AG09309 (cell line): ENCODE results near the gene FRMPD1.
"Not testable (repeated sequence)": the region's sequence is repeated elsewhere in the genome, so short reads cannot be mapped to it uniquely, and the experiment has no call there.

Experiments used
- DNase-seq: peaks from one replicate; pipeline ENCODE4 v3.0.0-alpha.2; 2010; ENCODE audit warnings: low read depth
- H3K4me3 ChIP-seq: 2 replicates; pipeline ENCODE4 v1.5.1; 2011; ENCODE audit warnings: mild to moderate bottlenecking, low read depth, low read length, moderate library complexity; ENCODE audit not compliant: control insufficient read depth
- TF ChIP-seq, protein P1 (sequence below): IDR thresholded peaks from 2 replicates; pipeline ENCODE4 v1.5.1; 2011; ENCODE audit warnings: mild to moderate bottlenecking, low read depth, low read length, inconsistent platforms; ENCODE audit not compliant: insufficient read depth, control insufficient read depth; ENCODE audit errors: missing control alignments

Gene FRMPD1

DNA sequence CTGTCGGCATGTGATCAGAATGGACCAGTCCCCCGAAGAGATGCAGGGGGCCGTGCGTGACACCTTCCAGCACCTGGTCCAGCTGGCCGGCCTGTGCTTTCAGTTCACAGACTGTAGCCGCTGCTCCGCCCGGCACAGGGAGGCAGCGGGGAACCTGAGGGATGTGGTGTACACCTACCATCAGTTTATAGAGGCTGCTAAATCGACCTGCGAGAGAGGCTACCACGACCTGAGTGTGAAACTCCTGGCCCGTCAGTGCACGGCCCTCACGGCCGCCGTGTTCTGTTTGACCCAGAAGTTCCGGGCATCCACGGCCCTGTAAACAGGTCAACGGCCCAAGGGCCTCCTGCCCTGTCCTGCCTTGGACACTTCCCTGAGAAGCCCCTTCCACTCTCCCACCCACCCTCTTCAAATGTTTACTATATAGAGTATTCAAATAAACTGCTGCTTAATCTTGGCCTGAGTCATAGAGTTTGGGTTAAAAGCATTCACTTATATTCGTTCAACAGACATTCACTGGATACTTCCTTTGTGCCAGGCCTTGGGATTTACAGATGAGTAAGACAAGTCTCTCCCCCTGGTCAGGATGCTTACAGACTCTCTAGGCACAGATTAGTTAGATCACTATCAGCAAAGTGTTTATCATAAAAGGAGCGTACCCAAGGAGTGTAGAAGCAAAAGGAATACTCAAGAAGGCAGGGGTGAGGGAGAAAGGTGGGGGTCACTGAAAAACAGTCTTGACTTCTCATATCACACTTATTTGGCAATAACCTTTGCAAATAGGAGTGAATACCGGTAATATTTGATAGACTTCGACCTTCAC lies 95.9 kb downstream of the FRMPD1 start:
- H3K4me3 ChIP-seq = no peak overlapping the region
- TF ChIP-seq, protein P1, sequence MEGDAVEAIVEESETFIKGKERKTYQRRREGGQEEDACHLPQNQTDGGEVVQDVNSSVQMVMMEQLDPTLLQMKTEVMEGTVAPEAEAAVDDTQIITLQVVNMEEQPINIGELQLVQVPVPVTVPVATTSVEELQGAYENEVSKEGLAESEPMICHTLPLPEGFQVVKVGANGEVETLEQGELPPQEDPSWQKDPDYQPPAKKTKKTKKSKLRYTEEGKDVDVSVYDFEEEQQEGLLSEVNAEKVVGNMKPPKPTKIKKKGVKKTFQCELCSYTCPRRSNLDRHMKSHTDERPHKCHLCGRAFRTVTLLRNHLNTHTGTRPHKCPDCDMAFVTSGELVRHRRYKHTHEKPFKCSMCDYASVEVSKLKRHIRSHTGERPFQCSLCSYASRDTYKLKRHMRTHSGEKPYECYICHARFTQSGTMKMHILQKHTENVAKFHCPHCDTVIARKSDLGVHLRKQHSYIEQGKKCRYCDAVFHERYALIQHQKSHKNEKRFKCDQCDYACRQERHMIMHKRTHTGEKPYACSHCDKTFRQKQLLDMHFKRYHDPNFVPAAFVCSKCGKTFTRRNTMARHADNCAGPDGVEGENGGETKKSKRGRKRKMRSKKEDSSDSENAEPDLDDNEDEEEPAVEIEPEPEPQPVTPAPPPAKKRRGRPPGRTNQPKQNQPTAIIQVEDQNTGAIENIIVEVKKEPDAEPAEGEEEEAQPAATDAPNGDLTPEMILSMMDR = no peak
- no peak for DNase-seq

DNA sequence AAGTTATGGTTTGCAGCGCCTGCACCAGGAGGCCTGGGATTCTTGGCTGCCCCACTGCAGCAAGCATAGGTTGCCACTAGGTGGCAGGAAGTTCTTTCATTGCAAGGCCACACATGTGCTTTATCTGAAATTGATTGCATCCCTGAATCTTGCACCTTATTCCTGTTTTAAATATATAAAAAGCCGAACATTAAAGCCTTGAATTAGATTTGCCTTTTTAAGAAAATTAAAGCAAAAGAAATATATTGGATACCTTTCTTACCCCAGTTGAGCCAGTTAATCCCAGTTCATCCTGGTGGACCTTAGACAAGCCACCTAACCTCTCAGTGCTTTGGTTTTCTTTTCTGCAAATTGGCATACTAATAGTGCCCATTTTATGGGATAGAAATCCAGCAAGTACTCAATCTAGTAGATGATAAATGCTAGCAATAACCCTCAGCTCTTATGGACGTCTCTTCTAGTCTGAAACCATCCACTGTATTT lies 96.6 kb downstream of the FRMPD1 start:
- TF ChIP-seq, protein P1 = peak; percentile 91
- H3K4me3 ChIP-seq = no peak overlapping the region
- no peak for DNase-seq

DNA sequence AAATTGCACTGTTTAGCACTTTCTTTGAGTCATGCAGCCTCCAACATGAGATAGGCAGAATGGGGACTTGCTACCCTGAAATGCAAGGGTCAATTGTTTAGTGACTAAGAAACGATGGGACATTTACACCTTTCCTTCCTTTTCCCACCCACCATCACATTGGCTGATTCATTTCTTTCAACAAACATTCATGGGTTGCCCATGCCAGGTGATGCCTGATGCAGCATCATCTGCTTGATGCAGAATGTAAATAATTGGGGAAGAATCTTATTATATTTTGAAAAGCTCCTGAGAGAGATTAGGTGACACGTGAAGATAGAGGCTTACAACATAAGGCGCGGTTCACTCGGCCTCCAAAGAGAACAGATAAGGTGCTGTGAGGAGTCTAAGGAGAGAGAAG lies 98.4 kb downstream of the FRMPD1 start:
- TF ChIP-seq, protein P1 = no peak
- H3K4me3 ChIP-seq = no peak overlapping the region
- DNase-seq = no peak

DNA sequence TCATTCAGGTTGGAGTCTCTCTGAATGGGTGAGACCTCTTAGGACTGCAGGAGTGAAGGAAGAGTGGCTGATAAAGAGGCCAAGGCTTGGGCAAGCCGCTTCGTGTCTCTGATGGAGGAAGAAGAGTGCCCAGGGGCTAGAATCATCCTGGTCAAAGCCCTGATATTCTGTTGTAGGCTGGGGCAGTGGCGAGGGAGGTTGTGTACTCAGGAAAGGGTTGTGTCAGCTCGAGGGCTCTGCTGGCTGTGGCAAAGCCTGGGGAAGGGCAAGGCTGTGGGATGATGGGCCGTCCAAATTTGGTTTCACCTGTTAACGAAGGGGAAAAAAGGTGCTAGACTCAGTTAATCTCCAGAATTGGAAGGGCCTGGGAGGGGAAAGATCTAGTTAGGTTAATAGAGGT lies 100.4 kb downstream of the FRMPD1 start:
- TF ChIP-seq, protein P1 = no peak
- no peak overlapping the region for H3K4me3 ChIP-seq
- DNase-seq = no peak

DNA sequence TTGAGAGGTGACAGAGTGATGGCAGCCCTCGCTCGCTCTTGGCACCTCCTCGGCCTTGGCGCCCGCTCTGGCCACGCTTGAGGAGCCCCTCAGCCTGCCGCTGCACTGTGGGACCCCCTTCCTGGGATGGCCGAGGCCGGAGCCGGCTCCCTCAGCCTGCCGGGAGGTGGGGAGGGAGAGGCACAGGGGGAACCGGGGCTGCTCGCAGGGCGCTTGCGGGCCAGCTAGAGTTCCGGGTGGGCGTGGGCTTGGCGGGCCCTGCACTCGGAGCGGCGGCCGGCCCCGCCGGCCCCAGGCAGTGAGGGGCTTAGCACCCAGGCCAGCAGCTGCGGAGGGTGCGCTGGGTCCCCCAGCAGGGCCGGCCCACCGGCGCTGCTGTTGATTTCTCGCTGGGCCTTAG lies 101.0 kb downstream of the FRMPD1 start:
- DNase-seq, H3K4me3 ChIP-seq: not testable (repeated sequence)

DNA sequence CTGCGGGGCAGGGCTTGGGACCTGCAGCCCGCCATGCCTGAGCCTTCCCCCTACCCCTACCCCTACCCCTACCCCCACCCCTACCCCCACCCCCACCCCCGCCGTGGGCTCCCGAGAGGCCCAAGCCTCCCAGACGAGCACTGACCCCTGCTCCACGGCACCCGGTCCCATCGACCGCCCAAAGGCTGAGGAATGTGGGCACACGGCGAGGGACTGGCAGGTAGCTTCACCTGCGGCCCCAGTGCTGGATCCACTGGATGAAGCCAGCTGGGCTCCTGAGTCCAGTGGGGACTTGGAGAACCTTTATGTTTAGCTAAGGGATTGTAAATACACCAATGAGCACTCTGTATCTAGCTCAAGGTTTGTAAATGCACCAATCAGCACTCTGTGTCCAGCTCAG lies 101.4 kb downstream of the FRMPD1 start:
- DNase-seq = not testable (repeated sequence)

DNA sequence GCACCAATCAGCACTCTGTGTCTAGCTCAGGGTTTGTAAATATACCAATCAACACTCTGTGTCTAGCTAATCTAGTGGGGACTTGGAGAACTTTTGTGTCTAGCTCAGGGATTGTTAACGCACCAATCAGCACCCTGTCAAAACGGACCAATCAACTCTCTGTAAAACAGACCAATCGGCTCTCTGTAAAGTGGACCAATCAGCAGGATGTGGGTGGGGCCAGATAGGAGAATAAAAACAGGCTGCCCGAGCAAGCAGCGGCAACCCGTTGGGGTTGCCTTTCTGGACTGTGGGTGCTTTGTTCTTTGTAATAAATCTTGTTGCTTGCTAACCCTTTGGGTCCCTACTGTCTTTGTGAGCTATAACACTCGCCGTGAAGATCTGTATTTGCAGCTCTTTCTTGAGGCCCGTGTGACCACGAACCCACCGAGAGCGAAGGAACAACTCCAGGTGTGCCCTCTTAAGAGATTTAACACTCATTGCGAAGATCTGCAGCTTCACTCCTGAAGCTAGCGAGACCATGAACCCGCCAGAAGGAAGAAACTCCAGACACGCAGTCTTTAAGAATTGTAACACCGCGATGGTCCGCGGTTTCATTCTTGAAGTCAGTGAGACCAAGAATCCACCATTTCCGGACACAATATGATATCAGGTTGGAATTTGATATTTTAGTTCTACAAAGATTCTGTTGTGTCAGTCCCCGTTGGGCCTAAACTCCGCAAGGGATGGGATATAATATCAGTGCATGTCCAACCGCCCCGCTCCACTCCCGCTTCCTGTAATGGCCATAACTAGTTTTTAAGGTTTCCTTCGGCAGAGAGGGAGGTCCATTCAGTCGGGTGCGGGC lies 102.1 kb downstream of the FRMPD1 start:
- TF ChIP-seq, protein P1 = no peak
- peak overlapping the region; percentile 92 for H3K4me3 ChIP-seq
- no peak for DNase-seq

More for the DNA sequence above, 101.4 kb downstream of the FRMPD1 start:
- H3K4me3 ChIP-seq = not testable (repeated sequence)
